MM.1S (cell line): ENCODE data around the gene CREM.

ENCODE experiments used
- DNase-seq: peaks from one replicate; pipeline ENCODE4 v3.0.0-alpha.2; 2015
- H2AFZ ChIP-seq: fragments of 300-600 bp; sonication (generic); 2 replicates; pipeline ENCODE4 v1.6.0; 2016; ENCODE audit warnings: antibody characterized with exemption, low read length
- H3F3A ChIP-seq: fragments of 300-600 bp; sonication (generic); 2 replicates; pipeline ENCODE4 v1.6.1; 2016; ENCODE audit warnings: mild to moderate bottlenecking, antibody characterized with exemption, low read length, moderate library complexity, mixed read lengths; ENCODE audit not compliant: insufficient read depth
- H3K27ac ChIP-seq: fragments of 300-600 bp; sonication (generic); 2 replicates; pipeline ENCODE4 v1.5.1; 2016; ENCODE audit warnings: mild to moderate bottlenecking, low read length
- H3K27me3 ChIP-seq: fragments of 300-600 bp; sonication (generic); replicated peaks from 2 replicates; pipeline ENCODE4 v1.6.0; 2016; ENCODE audit warnings: low read length; ENCODE audit not compliant: insufficient read depth
- H3K36me3 ChIP-seq: fragments of 300-600 bp; sonication (generic); replicated peaks from 2 replicates; pipeline ENCODE4 v1.6.1; 2016; ENCODE audit warnings: mild to moderate bottlenecking, low read length, mixed read lengths; ENCODE audit not compliant: insufficient read depth
- H3K4me1 ChIP-seq: fragments of 300-600 bp; sonication (generic); 2 replicates; pipeline ENCODE4 v1.6.1; 2016; ENCODE audit warnings: low read length, mixed read lengths
- H3K4me2 ChIP-seq: fragments of 300-600 bp; sonication (generic); 2 replicates; pipeline ENCODE4 v1.6.0; 2016; ENCODE audit warnings: low read depth, low read length
- H3K4me3 ChIP-seq: fragments of 300-600 bp; sonication (generic); 2 replicates; pipeline ENCODE4 v1.5.1; 2016; ENCODE audit warnings: low read length, mixed read lengths
- H3K79me2 ChIP-seq: fragments of 300-600 bp; sonication (generic); 2 replicates; pipeline ENCODE4 v1.6.1; 2016; ENCODE audit warnings: mixed run types, low read length, mixed read lengths
- H3K9ac ChIP-seq: fragments of 300-600 bp; sonication (generic); 2 replicates; pipeline ENCODE4 v1.6.1; 2016; ENCODE audit warnings: low read length, mixed read lengths
- H3K9me2 ChIP-seq: fragments of 300-600 bp; sonication (generic); replicated peaks from 2 replicates; pipeline ENCODE4 v1.6.1; 2016; ENCODE audit warnings: mild to moderate bottlenecking, low read length, mixed read lengths; ENCODE audit not compliant: insufficient read depth
- H3K9me3 ChIP-seq: fragments of 300-600 bp; sonication (generic); replicated peaks from 2 replicates; pipeline ENCODE4 v1.6.1; 2016; ENCODE audit warnings: mild to moderate bottlenecking, low read length, mixed read lengths; ENCODE audit not compliant: insufficient read depth
- H4K20me1 ChIP-seq: fragments of 300-600 bp; sonication (generic); 2 replicates; pipeline ENCODE4 v1.6.1; 2016; ENCODE audit warnings: mild to moderate bottlenecking, low read length, moderate library complexity, mixed read lengths; ENCODE audit not compliant: insufficient read depth
- EZH2 ChIP-seq: fragments of 300-600 bp; sonication (generic); optimal IDR thresholded peaks from 2 replicates; pipeline ENCODE3; 2017; ENCODE audit warnings: low read depth, mild to moderate bottlenecking, antibody characterized with exemption, low read length, mixed read lengths
- EZH2phosphoT487 ChIP-seq: fragments of 300-600 bp; sonication (generic); IDR thresholded peaks from 2 replicates; pipeline ENCODE4 v1.6.1; 2018; ENCODE audit warnings: antibody characterized with exemption, low read length
- TF ChIP-seq, protein P1 (sequence below): fragments of 300-600 bp; sonication (generic); IDR thresholded peaks from 2 replicates; pipeline ENCODE4 v1.5.1; 2016; ENCODE audit warnings: antibody characterized with exemption, low read length, mixed read lengths

The CREM gene

DNA sequence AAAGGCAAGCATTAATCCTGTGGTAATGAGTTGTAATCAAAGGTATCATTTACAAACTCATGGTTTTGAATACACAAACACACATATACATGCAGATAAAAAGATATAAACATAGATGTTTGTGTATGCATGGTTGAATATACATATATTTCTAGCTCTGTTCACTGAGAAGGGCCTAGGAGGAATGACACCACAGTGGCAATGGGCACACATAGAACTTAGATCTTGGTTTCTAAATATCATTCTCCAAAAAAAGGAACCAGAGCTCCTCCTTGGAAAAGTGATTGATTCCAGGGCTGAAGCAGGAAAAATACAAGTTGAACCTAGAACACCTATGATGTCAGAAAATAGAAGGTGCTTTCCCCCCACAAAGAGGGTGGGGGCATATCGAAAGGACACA, 43.4 kb upstream of the CREM start:
- no peaks in the 10 kb centered on the region for H3K9me2 ChIP-seq
- no peak overlapping the region for H3K4me2 ChIP-seq
- H3F3A ChIP-seq = no peaks in the 10 kb centered on the region
- no peak overlapping the region for H2AFZ ChIP-seq
- H3K79me2 ChIP-seq = peaks cover 96% of the 10 kb centered on the region
- H3K36me3 ChIP-seq = no peaks in the 10 kb centered on the region
- H3K9me3 ChIP-seq = no peaks in the 10 kb centered on the region
- H3K27ac ChIP-seq = no peak overlapping the region
- H3K27me3 ChIP-seq = no peaks in the 10 kb centered on the region
- no peak overlapping the region for H3K9ac ChIP-seq
- H3K4me1 ChIP-seq = peaks cover 8% of the 10 kb centered on the region; the same call in 1 of the 2 replicates
- no peak overlapping the region for H3K4me3 ChIP-seq
- no peak for DNase-seq
- TF ChIP-seq, protein P1, sequence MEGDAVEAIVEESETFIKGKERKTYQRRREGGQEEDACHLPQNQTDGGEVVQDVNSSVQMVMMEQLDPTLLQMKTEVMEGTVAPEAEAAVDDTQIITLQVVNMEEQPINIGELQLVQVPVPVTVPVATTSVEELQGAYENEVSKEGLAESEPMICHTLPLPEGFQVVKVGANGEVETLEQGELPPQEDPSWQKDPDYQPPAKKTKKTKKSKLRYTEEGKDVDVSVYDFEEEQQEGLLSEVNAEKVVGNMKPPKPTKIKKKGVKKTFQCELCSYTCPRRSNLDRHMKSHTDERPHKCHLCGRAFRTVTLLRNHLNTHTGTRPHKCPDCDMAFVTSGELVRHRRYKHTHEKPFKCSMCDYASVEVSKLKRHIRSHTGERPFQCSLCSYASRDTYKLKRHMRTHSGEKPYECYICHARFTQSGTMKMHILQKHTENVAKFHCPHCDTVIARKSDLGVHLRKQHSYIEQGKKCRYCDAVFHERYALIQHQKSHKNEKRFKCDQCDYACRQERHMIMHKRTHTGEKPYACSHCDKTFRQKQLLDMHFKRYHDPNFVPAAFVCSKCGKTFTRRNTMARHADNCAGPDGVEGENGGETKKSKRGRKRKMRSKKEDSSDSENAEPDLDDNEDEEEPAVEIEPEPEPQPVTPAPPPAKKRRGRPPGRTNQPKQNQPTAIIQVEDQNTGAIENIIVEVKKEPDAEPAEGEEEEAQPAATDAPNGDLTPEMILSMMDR = no peak
- TF ChIP-seq EZH2phosphoT487 (no peak), EZH2 (no peak)
- H4K20me1 ChIP-seq = no peaks in the 10 kb centered on the region

DNA sequence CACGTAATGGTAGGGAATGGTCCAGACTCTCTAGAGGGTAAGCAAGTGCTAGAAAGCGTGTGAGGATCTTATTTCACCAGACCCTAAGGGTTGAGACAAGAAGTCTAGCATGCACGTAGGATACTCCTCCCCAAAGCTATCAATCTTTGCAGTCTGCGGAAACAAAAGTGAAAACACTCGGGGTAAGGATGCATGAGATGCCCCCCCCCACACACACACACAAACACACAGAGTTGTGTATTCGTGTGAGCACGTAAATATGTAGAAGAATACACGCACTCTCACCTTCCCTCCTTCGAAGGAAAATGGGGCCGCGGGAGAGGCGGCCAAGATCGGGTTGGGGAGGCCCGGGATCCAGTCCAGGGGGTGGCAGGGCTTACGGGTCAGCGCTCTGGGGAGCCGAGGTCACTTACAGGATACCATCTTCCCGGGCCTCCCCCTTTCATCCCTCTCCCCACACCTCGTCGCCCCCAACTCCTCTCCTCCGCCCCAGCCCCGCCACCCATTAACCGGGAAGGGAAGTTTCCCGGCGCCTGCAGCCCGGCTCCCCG, 37.0 kb upstream of the CREM start:
- peak; percentile 61 for DNase-seq
- peak overlapping the region; percentile 87; the same call in 1 of the 2 replicates for H3K27ac ChIP-seq

DNA sequence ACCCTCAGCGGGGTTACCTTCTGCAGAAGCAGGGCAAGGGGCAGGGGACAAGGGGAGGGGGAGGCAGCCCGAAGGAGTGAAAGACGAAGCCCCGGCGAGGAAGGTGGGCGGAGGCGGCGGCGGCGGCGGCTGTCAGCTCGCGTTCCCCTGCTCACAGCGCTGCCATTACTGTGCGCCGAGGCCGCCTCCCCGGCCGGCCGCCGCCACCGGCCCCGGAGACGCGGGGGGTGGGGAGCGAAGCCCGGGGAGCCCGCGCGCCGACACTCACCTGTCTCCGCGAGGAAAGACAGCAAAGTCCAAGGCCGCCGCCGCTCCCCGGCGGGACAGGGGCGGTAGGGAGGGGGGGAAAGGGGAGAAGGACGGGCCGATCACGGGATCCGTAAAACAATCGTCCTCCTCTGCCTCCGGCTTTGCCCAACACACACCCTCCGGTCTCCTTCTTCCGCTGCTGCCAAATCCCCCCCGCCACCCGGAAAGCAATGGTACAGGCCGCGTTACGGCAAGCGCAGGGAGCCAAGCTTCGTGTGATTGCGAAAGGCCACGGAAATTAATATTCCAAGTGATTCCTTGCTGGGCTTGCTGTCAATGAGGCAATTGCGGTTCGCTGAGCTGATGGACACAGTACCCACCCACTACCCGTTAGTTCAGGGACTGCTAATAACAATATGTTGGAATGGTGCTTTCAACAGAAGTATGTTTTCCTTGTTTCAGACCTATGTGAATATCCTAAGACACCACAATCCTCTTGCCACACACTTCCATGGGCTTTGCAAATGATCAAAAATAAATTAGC, 36.3 kb upstream of the CREM start, which contains the start of gene CUL2:
CUL2 (minus strand) TSS at position 180 of the 793 bp plus-strand sequence. CDS start 19,024 bp downstream, outside the sequence.
- peaks cover 50% of the 10 kb centered on the region for H3K79me2 ChIP-seq
- H3K27ac ChIP-seq = peak within 1 kb of the TSS; percentile 87; the same call in 1 of the 2 replicates
- H4K20me1 ChIP-seq = no peaks in the 10 kb centered on the region
- H3K9me2 ChIP-seq = no peaks in the 10 kb centered on the region
- no peak for TF ChIP-seq EZH2phosphoT487
- no peak for TF ChIP-seq EZH2
- TF ChIP-seq, protein P1 = no peak
- peak within 1 kb of the TSS; percentile 97 for H3K9ac ChIP-seq
- peak within 1 kb of the TSS; percentile 99 for H2AFZ ChIP-seq
- peak; percentile 89 for DNase-seq
- H3F3A ChIP-seq = 0 out of 2 replicates have a peak, but pooled peaks cover 3% of the 10 kb centered on the region
- H3K9me3 ChIP-seq = no peaks in the 10 kb centered on the region
- no peaks in the 10 kb centered on the region for H3K36me3 ChIP-seq
- peak within 1 kb of the TSS; percentile 90 for H3K4me2 ChIP-seq
- H3K4me1 ChIP-seq = peaks cover 34% of the 10 kb centered on the region
- H3K4me3 ChIP-seq = peak within 1 kb of the TSS; percentile 83
- no peaks in the 10 kb centered on the region for H3K27me3 ChIP-seq

More for the DNA sequence above, 37.0 kb upstream of the CREM start:
- H3K4me1 ChIP-seq = peaks cover 34% of the 10 kb centered on the region
- H4K20me1 ChIP-seq = no peaks in the 10 kb centered on the region
- peak overlapping the region; percentile 83 for H3K4me3 ChIP-seq
- TF ChIP-seq, protein P1 = no peak
- peak overlapping the region; percentile 97 for H3K9ac ChIP-seq
- H3K4me2 ChIP-seq = peak overlapping the region; percentile 77
- no peaks in the 10 kb centered on the region for H3K27me3 ChIP-seq
- H3K36me3 ChIP-seq = no peaks in the 10 kb centered on the region
- H3K79me2 ChIP-seq = peaks cover 56% of the 10 kb centered on the region
- peak overlapping the region; percentile 99 for H2AFZ ChIP-seq
- H3K9me3 ChIP-seq = no peaks in the 10 kb centered on the region
- no peaks in the 10 kb centered on the region for H3K9me2 ChIP-seq
- 0 out of 2 replicates have a peak, but pooled peaks cover 3% of the 10 kb centered on the region for H3F3A ChIP-seq
